NCI-H2107 treated with DMSO at 0.1 percent for 48 hours (cell line): ENCODE results near the gene UTS2B.

Source experiments
- DNase-seq: peaks from one replicate; lab custom pipeline; 2025; ENCODE audit not compliant: unreplicated experiment; lab: John Stamatoyannopoulos, UW

The UTS2B gene

DNA sequence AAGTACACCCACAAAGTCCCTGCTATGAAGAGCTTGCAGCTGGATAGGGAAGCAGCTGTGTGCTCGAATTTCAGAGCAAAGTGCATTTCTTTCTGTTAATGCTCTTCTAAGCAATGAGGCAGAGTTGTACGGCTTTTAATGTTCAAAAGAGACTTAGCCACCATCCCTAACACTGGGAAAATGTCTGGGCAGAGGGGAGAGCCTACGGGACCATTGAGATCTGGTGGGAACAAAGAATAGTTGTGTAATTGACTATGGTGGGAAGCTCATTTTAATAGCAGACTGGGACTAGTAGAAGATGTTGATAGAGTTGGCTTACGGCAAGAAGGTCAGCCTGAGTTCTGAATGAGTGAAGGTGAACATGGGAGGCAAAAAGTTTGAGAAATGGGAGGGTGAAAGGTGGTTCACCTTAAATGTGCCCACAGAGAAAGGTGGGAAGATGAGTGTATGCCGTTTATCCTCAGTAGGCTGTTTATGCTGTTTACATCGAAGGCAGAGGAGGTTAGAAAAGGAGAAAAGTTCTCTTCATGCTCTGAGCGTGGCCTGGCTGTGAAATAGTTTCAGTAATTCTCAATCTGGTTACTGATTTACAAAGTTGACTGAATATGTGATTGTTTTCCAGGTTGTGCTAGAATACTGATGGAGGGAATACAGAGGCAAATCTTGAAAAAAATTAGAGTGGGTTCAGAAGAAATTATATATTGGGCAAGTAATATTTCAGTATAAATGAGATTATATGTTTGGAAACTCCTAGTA lies 22.9 kb upstream of the UTS2B start:
- DNase-seq, result no peak

DNA sequence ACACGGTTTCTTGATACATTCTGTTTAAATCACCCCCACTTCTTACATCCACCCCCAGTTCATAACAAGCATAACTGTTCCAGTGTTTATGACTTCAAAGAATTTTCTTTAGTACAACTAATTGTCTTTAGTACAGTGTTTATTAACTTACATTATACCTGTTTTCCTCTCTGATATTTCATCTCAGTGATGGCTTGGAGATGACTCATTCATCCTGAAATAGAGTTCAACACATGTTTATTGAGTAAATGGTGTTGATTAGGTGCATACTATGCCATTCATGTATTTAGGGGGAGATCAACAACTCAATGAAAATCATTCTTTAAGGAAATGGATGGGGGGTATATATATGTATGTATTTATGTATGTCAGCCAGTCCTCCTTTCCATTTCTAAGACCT lies 21.7 kb upstream of the UTS2B start:
- DNase-seq, result no peak

DNA sequence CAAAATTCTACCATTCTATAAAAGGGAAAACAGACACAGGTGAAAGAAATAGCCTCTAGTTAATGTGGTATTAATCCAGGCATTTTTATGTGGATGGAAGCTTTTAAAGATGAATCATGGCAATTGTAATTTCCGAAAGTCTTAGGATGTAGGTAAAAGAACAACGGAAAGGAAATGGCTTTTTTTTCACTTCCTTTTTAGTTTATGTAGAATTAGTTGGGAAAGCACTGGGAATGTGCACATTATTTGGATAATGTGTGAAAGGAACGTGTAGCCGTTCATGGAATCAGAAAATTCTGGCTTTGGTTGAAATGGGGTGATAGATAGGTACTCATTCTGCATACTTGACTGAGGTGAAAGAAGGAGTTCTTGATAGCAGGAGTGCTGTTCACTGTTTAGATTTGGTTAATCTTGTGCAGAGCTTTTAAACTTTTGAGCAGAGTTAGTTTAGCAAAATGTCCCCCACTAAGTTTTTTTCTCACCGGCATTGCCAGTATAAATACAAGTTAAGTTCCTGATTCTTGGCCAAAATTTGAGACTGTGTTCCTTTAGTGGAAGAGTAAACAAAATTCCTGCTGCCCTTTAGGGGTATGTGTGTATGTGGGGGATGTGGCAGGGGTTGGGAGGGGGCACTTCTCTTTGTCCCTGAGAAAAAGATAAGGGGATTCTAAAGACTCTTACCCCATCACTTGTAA lies 20.2 kb upstream of the UTS2B start:
- DNase-seq, result no peak

DNA sequence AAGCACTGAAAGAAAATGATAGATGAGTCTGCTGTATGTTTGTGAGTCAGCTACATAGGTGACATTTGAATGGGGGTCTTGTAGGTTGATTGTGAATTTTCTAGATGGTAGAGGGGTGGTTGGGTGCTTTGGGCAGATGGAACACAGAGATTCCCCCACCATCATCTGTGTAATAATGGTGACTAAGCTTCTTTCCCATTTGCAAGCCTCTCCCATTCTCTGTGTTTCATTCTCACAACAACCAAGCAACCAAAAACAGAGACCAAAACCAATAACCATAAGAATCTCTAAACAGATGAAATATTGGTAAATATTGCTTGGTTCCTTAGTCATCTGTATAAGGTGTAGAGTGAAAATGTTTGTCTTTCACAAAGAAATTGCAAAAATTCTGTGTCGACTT lies 17.8 kb upstream of the UTS2B start:
- DNase-seq, result no peak

DNA sequence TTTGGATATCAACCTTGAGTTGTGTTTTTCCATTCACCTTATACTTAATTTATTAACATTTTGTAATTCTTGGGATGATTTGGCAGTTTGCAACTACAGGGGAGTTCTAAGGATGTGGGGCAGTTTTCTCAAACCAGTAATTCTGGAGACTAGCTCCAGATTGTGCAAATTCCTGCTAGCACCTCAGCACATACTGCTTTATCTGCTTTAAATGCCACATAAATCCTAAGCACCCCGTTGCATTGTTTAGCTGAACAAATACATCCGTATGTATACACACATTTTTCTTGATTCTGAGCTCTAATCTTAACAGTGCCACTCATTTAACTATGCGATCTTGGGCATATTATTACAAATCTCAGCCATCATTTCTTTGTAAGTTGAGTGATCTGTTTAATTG lies 16.9 kb upstream of the UTS2B start:
- DNase-seq, result no peak

DNA sequence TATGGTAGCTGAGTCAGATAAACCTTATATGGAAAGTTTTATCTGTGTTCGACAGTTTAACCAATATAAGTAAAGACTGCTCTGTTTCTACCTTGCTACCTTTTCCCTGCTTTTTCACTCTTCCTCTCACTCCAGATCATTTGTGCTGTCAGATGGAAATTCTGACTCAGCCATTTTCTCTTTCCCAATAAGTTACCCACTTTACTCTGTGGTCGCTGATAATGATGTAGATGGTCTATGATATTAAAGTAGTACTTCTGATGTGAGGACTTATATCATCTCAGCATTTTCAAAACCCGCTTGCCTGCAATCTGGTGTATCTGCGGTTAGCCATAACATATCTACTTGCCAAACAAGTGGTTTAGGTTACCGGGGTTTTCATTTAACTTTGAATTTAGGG lies 15.0 kb upstream of the UTS2B start:
- no peak for DNase-seq

DNA sequence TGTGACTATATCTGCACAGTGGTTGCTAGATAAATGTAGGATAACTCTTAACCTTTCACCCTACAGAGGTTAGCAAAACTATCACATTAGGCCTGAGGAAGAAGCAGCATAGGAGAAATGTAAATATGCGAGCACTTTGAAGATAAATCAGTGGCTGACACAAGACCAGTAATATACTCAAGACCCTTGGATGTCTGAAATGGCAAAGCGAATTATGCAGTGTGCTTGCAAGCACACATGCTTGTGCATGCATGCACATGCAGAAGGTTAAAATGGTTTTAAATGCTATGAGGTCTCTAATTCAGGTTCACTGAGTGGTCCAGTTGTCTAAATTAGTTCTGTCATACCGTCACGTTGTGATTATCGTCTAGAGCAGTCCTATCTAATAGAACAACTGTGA lies 13.6 kb upstream of the UTS2B start:
- DNase-seq, result no peak

DNA sequence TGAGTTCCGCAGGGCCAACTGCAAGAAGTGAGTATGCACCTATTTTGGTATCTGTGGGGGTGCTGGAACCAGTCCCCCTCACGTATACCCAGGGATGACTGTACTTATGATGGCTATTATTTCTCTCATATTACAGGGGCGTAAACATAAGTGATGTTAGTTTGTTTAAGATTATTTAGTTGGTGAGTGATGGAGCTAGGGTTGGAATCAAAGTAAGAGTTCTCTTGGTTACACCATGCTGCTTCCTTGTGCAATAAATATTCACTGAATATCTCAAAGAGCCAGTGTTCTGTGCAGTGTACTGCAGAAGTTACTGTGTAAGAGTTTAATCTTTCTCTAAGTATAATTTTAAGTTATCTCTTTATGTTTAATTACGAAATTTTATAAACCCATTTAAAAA lies 12.8 kb upstream of the UTS2B start:
- DNase-seq, result no peak

DNA sequence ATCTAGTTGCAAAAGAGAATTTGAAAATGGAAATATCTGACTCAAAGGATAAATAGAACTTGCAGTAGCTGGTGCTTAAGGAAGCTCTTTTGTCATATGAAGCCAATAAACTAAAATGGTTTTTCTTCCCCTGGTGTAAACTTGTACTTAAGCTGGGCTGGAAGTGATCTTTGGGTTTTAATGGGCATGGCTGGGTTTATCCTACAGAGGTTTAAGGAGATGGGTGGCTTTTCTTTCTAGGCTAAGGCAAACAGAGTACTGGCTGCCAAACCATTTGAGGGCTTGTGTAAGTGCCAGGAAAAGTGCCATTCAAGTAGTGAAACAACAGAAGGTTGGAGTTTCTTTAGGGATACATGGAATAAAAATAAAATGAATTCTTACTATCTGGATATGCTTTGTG lies 12.1 kb upstream of the UTS2B start:
- no peak for DNase-seq

DNA sequence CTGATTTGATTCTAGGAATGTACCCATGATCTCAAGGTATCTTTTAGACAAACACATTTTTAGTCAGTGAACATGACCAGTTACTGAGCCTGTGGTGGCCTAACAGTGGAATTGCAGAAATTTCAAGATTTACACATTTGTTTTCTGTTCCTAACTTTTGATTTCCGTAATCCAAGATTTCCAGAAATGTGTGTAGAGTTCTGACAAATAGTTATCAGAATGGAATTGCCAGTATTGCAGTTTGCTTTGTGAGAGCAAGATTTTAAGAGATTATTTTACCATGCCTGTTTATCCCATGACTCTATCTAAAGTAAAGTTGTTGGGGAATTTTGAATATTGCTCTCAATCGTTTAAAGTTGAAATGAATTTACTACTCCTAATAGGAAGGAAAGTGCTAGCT lies 11.7 kb upstream of the UTS2B start:
- DNase-seq, result no peak

DNA sequence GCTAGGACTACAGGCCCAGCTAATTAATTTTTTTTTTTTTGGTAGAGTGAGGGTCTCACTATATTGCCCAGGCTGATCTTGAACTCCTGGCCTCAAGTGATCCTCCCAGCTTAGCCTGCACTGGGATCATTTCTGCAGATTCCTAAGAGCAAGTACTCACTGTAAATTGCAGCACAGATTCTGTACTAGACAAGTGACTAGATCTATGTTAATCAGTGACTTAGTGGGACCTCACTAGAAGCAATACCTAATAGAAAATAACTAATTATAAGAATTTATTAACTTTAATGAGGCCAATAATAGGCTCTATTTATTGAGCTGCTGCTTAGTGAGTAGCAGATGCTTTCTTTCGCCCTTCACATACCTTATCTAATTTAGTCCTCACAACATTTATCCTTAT lies 10.6 kb upstream of the UTS2B start:
- no peak for DNase-seq

DNA sequence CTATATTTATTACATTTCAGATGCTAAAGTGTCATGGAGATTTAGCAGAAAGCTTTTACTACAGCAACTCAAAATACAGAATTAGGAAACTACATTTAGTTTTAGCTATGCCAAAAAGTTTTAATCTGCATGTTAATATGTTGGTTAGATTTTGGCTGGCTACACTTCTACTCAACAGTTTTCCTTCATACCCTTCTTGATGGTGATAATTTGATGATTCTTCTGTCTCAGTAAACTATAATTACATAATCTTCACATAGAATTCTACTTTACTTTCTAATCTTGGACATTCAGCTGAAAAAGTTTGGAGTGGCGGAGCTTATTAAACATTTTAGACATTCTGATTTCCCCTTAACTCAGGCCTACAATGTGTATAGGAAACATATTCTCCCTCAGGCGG lies 10.0 kb upstream of the UTS2B start:
- no peak for DNase-seq

DNA sequence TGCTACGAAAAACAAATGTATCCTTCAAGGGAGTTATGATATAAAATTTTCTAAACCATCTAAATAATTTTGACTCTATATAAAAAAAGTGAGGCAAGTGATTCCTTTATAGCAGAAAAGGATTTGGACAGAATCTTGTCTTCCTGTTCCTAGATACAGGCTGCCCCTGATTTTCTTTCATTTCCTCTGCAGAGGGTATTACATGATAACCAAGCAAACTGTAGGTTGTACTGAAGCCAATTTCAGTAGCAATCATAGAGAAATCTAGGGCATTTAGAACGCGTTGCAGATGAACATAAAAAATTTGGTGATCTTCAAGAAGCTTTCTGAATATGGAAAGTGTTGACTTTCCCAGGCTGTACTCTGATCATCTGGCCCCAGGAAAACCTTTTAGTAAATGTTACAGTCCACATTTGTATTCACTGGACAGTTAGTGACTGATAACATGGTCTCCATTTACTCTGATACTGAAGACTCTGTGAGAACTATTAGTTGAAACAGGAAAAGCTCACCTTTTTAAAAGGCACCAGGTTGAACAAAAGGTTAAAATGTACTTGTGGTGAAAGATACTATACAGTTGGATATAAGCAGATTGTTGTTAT lies 9.1 kb upstream of the UTS2B start:
- no peak for DNase-seq

DNA sequence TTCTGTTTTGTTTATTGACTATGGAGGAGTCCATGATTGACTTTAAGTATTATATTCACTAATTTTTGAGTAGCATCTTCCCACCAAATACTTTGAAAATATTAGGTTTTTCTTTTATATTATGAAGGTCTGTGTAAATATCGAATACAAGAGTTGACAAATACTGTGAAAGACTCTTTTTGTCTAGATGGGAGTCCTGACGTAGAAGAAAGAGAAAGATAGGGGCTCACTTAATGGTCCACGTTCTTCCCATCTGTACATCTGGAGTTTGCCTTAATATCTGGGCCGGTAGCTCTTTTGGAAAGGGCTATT lies 7.8 kb upstream of the UTS2B start:
- DNase-seq, result no peak

DNA sequence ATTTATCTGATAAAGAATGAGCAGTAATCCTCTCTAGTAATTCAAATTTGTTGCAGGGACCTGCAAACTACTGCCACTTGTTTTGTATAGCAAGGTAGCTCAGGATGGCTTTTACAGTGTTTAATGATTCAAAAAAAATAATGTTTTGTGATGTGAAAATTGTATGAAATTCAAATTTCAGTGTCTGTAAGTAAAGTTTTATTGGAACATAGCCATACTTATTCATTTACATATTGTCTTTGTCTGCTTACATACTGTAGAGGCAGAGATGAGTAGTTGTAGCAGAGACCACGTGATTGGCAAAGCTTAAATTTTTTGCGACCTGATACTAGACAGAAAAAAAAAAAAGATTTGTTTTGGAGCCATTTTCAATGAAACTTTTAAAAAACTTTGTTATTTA lies 6.5 kb upstream of the UTS2B start:
- no peak for DNase-seq

DNA sequence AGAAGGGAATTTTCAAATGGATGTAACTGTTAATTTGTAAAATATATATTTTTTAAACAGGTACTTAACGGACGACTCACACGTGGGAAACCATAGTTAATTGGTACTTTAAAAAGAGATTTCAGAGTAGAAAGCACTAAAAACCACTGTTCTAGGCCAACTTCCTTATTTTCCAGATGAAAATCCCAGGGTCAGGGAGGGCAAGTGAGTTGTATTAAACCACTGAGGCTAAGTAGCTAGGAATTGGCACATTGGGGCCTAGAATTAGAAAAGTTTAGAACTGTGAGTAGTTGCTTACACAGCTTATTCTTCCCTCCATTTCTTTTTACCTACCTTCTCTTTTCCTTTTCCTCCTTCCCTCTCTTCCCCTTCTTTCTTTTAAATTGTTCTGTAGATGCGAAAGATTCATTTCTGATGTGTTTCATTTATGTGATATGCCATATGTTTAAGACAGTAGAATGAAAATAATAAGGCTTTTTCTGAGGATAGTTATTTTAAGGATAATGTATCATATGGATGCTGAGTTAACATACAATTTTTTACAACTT lies 4.1 kb upstream of the UTS2B start:
- no peak for DNase-seq

DNA sequence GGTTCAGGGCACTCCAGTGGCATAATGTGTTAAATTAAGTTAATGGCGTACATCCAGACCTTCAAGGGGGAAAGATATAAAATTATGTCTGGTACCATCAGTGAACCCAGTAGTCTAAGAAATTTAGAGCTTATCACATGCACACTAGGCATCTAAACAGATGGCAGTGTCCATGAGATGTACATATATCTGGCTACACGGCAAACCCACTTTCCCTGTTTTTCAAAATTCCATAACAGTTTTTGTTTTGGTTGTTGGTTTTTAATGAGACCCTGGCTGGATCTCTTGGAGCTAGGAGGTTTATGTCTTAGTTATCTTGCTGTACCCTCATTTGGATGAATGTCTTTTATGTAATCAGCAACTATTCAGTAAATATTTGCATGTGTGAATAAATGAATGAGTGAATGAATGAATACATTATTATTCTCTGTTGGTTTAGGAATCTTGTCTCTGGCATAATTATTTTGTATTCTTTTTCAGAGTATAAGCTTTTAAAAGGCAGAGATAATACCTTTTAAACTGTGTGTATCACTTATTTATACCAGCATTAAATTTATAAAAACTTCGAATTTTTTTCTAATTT lies 3.1 kb upstream of the UTS2B start:
- DNase-seq, result no peak

DNA sequence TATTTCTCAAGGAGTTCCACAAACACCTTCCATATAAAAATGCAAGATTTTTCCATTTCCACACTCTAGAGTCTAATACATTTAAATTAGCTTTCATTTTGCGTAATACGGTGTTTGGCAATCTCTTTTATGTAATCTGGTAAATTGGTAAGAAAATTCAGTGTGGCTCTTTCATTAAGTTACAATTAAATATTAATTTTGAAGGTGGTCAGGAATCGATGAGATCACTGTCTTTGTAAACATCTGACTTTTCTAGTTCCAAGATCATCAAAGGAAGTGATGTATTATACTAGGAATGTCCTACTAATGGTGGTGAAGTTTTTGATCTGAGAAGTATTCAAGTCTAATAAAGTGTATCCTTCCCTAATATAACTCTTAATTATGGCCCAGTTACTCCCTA lies 1.1 kb upstream of the UTS2B start:
- DNase-seq, result no peak

DNA sequence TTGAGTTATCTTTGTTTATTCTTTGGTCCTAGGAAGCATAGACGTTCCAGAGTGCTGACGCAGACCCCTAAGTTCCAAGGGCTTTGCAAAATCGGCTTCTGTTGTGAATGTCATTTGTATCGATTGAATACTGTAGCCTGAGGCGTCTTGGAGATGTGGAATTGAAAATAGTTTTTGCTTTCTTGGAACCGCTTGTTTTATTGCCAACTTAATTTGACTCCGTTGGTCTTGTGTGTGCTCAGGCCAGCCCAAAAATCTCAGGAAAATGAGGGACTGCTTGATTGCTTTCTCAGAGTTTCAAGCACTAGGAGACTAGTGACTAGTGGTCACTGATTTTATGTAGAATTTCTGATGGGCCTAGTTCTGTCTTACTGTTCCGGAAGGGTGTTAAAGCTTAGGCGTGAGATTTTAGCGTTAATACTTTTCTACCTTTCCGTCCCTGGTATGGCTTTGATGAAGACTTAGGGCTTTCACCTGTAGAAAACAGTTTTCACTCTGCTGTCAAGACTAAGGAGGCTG lies 263 bp upstream of the UTS2B start:
- no peak for DNase-seq

DNA sequence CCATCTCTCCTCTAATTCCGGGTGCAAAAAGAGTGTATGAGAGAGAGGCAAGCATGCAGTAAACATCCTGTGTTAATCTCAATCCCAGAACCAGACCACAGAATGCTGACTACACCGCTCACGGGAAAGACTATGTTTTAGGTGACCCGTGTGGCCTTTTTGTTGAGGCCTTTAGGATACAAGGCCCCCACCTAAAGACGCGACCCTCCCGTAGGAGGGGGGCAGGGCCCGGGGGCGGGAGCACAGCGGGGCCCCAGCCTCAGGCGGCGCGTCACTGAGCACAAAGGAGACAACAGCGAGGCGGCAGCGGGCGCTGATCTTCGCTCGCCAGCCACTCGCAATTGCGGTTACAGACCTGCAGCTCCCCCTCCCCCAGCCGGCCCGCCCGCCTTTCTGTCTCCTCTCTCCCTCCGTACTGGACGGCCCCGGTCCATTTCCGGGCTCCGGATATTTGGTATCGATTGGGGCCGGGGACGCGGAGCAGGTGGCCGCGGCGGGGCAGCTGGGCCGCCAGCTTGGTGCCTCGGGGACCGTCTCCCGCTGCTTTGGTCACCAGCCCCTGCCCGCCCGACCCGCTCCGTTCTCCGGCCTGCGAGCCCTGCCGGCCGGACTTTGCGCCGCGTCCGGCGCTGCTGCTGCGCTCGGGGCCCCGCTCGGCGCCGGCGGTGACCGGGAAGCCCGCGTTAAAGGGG lies 1.2 kb downstream of the UTS2B start, which contains the start of gene CCDC50:
Gene CCDC50 (plus strand): TSS at position 433 of the 692 bp plus-strand sequence. CDS start 281 bp downstream, outside the sequence.
- DNase-seq, result peak; percentile 87

DNA sequence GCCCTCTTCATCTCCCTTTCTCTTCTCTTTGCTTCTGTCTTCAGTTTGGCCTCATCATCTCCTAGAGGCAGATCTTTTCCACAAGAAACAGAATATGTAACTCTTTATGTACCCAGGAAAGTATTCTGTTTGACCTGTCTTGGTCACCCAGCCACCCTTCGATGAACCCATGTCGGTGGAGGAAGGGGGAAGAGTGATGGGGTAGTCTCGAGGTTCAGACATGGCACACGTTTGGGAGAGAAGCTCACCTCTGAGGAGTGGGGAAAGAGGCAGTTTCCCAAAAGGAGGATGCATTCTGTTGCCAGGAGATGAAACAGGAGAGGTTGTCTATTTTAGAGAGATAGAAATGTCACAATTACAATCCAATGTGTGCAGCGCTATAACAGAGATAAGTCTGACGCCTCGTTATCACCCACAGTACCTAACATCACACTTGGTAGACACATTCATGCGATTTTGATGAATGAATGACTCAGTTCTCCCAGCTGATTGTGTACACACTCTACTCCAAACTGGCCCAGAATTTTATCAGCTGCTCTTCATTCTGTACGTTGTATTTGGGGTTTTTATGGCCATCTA lies 1.9 kb downstream of the UTS2B start:
- peak; percentile 61 for DNase-seq
